HG03469 (cell line): Measurements from ENCODE around the gene FNDC3B.
A peak's percentile ranks its signal among the peaks of the same experiment; 100 is the strongest.

Experiments
- ATAC-seq: cut with Tn5 transposase; IDR thresholded peaks from one replicate; pipeline ENCODE4 v1.9.1; 2021; ENCODE audit warnings: mild to moderate bottlenecking, moderate library complexity, moderate number of reproducible peaks; ENCODE audit not compliant: unreplicated experiment

FNDC3B gene

DNA sequence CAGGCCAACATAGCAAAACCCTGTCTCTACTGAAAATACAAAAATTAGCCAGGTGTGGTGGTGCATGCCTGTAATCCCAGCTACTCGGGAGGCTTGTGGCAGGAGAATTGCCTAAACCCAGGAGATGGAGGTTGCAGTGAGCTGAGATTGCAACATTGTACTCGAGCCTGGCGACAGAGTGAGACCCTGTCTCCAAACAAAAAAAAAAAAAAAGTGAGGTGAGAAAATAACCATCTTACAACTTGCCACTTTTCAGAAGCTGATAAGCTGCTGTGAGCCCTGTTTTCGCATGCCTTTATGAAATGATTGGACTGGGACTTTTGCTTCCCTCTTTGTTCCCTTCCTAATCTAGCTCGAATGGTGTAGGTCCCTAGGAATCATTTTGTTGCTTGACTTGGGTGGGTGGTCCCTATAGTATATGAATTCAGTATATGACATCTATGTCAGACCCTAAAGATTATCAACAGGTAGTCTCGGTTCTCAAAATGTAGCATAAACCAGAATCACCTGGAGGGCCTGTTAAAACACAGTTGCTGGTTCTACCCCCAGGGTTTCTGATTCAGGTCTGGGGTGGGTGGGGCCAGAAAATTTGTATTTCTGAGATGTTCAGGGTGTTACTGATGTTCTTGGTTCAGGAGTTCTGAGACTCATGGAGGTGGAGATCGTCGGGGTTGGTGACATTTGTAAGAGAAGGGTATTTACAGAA lies 107.9 kb downstream of the FNDC3B start:
- ATAC-seq: no peak

DNA sequence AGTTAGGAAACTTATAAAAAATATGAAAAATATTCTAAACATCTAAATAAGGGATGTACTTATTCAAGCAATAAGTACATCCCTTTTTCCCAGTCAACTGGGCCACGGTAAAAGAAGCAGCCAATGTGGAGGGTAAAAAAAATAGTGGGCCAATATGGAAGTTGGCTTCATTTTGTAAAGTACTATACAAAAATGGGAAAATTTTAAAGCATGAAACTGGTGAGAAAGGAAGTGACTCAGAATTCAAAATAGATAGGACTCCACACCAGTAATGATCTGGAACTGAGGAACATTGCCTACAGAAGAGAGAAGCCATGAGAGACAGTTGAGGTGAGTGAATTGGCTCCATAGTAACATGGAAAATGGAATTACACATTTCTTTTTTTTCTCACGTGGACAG lies 108.9 kb downstream of the FNDC3B start:
- ATAC-seq: no peak

DNA sequence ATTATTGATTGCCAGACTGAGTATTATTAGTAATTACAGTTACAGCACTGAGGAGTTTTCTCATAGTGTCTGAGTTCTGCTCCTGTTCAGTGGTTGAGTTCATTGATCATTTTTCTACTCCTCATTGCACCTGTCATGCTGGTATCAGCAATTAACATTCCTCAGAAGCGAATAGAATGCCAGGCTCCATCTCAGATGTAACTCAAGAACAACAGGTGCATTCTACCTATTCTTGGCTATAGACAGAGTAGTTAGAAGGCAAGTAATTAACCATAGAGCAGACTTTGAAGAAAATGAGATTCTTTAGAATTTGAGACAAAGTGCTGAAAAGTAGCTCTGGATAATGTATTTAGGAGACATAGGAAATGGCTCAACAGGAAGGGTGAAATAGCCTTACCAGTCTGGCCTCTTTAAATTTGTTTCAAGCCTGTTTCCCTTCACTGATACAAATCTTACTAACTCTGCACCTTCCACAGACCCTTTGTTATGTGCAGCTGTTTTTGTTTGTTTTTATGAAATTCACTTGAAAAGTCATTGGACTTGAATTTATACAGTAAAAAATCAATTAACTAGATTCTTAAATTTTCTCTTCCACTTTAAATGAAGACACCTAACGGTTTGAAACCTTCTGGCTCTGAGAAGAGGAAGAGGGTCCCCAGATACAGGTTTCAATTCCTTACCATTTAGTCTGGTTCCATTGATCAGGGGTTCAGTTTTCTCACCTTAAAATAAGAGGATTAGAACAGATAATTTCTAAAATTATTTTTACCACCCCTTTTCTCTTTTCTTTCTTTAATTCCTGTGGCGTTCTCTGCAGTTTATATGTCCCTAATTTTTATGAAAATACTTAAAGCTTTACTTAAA lies 109.6 kb downstream of the FNDC3B start:
- ATAC-seq: no peak

DNA sequence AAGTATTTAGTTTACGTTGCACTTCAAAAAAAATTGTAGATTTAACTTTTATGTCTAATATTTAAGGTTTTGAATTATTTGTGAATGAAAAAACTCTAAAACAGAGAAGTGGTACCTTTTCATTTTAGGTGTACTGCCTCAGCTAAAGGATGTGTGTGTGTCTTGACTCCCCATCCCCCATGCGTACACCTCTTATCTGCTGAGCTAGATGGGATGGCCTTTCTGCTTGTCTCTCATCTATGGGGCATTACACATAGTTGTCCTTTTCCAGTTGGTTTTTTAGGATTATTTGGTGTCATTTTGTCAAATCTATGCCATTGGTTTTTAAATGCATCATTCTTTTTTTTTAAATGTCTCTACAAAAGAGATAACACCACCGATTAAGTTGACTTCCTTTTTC lies 110.9 kb downstream of the FNDC3B start:
- ATAC-seq: no peak

DNA sequence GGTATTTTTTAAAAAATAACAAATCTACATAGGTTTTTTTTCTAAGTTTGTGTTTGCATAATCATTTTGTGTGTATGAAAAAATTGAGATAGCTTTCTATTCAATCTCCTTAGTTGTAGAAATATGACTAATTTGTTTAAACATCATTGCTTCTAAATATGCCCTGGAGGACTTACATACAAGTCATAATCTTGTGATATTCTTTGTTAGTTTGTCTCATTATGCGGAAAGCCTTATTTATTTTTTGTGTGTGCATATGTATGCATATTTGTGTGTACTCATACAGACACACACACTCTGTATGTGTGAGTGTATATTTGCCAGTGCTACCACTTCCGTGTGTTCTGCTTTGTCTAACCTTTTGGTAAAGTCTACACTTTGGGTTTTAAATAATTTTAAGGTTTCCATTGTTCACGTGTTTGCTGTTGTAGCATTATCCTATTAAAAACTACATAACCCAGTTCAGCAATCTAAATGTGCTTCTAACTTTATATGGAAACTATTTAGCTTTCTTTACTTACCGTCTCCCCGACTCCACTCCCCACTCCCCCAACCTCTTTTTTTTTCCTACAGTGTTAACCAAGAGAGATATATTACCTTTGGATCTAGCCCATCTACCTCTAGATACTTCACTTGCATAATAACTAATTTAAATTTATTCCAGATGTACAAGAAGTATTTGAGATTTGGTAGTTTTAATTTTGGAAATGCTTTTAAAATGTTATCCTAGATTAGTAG lies 111.7 kb downstream of the FNDC3B start:
- ATAC-seq: no peak

DNA sequence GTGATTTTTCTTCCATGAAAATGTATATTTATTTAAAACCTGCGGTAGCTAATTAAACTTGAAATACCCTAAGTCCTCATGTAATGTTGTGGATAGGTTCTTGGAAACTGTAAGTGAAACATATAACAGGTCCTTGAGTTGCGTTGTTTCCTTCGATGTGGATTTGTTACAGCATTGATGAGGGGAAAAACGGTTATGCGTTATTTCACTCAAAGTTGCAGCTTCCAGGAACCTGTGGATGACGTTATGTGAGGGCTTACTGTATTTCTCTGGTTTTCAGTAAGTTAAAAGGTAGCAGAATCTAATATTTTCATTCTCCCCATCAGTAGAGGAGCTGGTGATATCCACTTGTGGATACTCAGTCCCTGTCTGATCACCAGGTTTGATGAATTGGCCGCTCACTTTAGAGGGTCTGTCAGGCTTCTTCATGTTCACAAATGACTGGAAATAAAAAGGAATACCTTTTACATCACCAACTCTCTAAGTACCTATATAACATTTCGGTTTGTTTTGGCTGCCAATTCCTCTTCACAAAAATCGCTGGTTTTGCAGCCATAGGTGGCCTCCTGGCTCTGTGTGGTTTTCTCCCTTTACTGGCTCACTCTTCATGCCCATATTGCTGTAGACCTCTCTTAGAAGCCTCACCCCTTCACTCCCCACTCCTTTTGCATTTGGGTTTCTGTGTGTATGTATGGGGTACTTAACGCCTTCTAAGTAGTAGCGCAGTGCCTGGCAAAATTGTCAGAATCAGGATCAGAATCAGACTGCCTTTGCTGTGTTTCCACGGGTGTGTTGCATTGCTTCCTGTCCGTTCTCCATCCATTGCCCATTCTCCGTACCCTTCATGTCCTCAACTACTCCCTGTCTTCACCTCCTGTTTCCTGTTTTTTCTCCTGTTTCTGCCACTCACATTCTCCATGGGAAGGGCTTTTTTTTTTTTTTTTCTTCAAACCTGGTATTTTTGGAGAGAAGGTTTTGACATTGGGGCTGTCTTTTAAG lies 112.6 kb downstream of the FNDC3B start:
- ATAC-seq: no peak

DNA sequence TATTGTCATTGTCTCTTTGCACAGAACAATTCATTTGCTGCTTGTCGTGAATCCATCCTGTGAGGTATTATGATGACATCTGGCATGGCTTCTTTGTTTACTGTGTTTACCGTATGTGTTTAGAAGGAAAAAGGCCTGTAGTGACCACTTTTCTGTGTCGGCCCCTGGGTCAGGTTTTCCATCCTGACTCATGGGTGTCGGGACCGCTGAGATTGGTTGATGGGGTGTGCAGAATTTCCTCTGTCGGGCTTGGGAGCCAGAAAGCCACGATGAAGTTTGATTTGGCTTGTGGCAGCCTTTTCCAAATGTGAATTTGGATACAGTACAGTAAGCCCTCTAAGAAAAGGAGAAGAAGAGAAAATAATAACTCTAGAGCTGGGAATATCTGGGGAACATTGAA lies 113.5 kb downstream of the FNDC3B start:
- ATAC-seq: no peak

DNA sequence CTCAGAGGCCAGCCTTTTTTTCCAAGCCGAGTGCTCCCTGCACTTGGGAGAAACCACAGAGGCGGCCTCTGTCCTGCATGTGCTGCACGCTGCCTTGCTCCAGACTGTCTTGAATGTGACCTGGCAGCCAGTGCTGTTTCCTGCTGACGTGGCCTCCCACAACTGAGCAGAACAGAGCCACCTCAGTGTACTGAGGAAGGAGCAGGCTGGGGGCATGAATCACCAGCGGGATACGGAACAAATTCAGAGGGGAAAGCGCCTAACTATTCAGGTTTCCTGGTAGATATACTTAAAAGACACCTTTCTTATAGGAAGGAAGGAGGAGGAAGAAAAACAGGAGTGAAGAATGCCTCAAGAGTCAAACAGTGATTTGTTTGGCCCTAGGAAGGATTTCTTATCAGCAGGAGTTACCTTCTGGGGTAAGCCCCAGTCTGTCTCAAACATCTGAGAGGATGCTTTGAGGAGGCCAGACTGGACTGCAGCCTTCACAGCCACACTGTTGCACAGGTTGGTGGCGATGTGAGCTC lies 114.0 kb downstream of the FNDC3B start:
- ATAC-seq: no peak

DNA sequence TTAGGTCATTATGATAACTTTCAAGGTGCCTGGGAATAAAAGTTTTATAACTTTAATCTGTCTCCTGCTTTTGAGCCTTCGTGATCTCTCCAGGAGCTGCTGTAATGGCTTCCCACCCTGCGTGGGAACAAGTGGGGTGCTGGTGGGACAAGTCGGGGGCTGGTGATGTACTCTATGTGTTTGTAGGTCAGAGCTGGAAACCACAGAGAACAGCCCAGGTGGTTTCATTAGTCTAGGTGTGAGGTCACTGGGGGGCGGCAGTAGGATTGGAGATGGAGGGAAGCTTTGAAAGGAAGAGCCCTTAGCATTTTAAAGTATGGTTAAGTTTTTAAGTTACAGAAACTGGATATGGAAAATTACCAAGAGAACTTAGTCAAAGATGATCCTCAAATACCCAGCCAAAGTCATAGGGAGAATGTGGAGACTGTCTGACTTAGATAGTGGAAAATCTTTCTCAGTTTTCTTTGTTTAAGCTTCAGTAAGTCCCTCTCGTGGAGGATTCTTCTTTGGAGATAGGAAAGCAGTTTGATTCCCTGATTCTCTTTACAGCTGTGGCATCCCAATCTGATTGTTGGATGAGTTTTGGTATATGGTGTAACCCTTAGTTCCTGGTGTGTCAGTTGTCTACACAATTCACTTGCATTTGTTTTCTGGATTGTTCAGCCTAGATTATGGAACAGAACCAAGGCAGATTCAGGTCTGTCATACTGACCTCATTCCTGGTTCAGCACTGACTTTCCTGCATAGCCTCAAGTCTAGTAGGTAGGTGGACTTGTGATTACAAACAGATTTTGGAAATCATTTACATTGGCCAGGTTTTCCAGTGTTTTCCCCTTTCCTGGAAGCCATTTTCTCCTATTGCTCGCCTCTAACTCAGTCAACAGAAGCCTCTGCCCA lies 115.6 kb downstream of the FNDC3B start:
- peak; percentile 45 for ATAC-seq

DNA sequence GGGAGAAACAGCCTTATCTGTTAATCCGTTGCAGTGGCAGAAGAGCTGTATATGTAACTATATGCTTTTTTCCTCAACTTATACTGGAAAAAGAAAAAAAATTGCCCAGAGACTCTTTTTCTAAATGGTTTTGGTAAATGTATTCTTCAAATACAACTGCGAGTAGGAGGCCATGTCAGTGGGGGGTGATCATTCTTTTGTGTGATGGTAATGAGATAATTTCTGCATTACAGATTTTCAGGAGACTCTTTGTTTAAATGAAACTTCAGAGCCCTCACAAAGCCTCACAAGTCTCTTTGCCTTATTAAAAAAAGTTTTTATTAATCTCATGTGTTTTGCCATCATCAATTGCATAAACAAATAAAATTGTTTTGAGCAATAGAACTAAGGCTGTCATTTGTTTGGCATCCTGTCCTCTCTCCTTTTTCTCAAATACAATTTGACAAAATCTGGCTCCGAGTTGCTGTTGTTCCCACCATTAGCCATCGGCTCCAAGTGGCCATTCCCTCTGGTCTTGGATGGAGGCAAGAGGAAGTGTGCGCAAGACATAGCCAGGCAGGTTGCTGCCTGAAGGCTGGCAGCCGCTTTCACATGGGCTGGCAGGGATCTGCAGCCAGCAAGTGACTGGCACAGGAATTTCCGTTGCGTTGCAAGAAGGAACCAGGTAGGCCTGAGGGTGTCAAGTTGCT lies 116.7 kb downstream of the FNDC3B start:
- ATAC-seq: no peak

DNA sequence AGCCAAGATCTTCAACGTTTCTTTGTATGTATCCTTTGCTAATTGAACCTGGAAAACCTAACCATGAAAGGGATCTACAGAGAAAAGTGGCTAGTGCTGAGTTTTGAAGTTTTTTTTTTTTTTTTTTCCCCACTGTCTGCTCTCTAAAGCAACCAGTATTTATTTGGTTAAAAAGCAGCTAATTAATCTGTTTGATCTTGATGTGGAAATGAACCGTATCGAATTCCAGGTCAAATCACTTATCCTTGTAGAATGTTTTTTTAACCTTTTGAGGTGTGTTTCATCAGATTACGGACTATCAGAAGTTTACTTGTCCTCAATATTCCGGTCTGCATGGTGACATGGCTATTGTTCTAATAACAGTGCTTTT lies 117.2 kb downstream of the FNDC3B start:
- no peak for ATAC-seq

DNA sequence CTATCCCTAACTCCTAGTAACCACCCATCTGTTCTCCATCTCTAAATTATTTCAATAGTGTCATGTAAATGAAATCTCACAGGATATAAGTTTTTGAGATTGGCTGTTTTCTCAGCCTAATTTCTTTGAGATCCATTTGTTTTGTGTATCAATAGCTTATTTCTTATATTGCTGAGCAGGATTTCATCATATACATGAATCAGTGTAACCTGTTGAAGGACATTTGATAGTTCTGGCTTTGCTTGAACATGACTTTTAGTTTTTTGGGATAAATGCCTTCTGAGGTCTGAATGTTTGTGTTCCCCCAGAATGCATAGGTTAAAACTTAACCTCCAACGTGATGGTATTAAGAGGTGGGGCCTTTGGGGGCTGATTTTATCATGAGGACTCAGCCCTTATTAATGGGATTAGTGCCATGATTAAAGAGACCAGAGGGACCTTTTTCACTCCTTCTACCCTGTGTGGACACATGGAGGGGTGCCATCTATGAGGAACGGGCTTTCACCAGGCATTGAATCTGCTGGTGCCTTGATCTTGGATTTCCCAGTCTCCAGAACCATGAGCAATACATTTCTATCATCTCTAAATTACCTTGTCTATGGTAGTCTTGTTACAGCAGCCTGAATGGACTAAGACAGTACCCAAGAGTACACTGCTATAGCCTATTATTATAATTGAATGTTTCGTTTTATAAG lies 118.3 kb downstream of the FNDC3B start:
- ATAC-seq: no peak

DNA sequence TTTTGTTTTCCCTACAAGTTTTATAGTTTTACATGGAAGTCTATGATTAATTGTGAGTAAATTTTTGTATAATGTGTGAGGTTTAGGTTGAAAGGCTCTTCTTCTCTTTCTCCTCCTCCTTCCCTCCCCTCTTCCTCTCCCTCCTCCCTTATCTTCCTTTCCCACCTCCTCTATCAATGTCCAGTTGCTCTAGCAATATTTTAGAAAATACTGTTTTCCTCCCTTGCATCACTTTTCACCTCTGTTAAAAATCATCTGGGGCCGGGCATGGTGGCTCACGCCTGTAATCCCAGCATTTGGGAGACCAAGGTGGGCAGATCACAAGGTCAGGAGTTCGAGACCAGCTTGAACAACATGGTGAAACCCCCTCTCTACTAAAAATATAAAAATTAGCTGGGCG lies 119.4 kb downstream of the FNDC3B start:
- ATAC-seq: no peak

DNA sequence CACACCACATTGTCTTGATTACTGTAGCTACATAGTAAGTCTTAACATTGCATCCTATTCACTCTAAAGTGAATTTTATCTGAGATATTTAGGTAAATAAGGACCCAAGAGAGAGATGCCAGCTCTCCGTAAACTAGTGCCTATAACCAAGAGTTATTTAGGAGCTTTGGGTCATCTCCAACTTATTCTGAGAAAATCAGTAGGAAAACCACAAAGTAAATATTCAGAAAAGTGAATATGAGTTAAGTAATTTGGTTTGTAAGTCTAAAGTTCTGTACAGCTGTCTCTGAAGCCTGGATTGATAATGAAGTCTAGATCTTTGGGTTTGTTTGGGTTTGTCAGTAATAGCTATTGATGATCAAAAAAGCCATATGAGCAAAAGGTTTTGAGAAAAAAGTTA lies 120.0 kb downstream of the FNDC3B start:
- no peak for ATAC-seq

DNA sequence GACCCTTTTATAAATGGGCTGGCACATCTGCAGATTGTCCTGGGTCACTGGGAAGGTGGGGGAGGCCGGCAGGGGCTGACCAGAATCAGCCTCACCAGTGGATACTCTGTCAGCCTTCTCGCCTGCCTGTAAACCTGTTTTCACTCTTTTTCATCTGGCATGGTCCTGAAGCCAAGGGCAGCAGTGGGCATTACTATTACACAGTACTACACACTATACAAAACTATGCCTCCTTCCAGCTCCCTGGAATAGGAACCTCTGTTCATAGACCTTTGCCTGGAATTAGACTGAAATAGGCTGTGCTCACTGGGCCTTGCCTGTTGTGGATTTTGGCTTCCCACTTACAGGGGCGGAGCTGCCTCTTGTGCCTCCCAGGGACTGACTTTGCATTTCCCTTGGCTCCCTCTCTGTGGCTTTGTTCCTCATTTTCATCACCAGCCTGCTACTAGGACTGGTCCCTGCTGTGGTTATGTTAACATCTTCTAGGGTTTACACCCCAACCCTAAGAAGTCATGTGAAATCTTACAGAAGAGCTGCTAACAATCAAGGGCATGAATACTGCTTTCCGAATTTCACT lies 120.7 kb downstream of the FNDC3B start:
- no peak for ATAC-seq

DNA sequence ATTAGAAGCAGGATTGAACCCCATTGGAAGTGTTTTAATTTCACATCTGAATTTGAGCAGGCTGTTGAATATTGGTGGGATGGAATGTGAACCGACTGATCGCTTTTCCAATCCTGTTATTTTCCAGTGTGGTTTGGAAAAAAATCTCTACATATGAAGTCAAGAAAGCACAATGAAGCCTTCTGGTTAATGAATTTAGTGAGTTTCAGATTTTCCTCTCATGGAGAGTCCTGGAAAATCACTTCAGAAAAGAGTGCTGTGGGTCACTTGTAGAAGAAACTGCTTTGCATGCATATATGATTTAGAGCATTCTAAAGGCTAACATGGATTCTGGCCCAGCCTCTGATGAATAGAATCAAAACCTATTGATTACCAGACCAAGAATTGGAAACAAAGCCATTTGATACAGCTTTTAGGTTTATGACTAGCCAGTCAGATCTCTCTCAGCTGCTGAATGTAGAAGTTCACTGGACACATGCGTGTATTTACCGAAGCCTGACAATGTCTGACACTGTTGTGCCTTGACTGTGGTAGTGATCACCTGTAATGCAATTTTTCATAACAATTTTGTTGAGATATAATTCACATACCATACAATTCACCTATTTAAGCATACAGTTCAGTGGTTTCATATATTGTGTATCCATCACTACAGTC lies 121.9 kb downstream of the FNDC3B start:
- no peak for ATAC-seq

DNA sequence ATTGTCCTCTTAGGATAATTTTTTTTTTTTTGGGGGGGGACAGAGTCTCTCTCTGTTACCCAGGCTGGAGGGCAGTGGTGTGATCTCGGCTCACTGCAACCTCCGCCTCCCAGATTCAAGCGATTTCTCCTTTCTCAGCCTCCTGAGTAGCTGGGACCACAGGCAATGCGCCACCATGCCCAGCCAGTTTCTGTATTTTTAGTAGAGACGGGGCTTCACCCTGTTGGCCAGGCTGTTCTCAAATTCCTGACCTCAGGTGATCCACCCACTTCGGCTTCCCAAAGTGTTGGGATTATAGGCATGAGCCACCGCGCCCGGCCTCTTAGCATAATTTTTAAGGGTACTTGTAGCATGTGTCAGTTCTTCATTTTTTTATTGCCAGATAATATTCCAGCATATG lies 122.6 kb downstream of the FNDC3B start:
- ATAC-seq: no peak
